ENCODE measurements around the gene TRAF3IP3.
A peak's percentile ranks its signal among the peaks of the same experiment; 100 is the strongest.

The TRAF3IP3 gene

GRCh38 chr1:209738270-209738669 is 17.6 kb upstream of the TRAF3IP3 start:
- no peak for DNase-seq (ENCODE audit: low read depth)

GRCh38 chr1:209741193-209741592 is 14.7 kb upstream of the TRAF3IP3 start:
- no peak for DNase-seq (ENCODE audit: low read depth)

GRCh38 chr1:209741889-209742288 is 14.0 kb upstream of the TRAF3IP3 start:
- no peak for DNase-seq (ENCODE audit: low read depth)

GRCh38 chr1:209742409-209743144 is 13.3 kb upstream of the TRAF3IP3 start:
- DNase-seq (ENCODE audit: low read depth): no peak

- no peak for DNase-seq (ENCODE audit: low read depth)
Measured at GRCh38 chr1:209743145-209743482, 12.7 kb upstream of the TRAF3IP3 start.

- DNase-seq (ENCODE audit: low read depth): no peak
Measured at GRCh38 chr1:209746451-209747165, 9.2 kb upstream of the TRAF3IP3 start.

- DNase-seq (ENCODE audit: low read depth): peak; percentile 76
Measured at GRCh38 chr1:209747580-209748262, 8.1 kb upstream of the TRAF3IP3 start.

GRCh38 chr1:209748620-209749019 is 7.2 kb upstream of the TRAF3IP3 start:
- no peak for DNase-seq (ENCODE audit: low read depth)

- no peak for DNase-seq (ENCODE audit: low read depth)
Measured at GRCh38 chr1:209749205-209749604, 6.6 kb upstream of the TRAF3IP3 start.

- DNase-seq (ENCODE audit: low read depth): no peak
Measured at GRCh38 chr1:209749670-209750323, 6.1 kb upstream of the TRAF3IP3 start.

- DNase-seq (ENCODE audit: low read depth): peak; percentile 23
Measured at GRCh38 chr1:209751627-209752231, 4.1 kb upstream of the TRAF3IP3 start.

- DNase-seq (ENCODE audit: low read depth): no peak
Measured at GRCh38 chr1:209752890-209753289, 3.0 kb upstream of the TRAF3IP3 start.

- no peak for DNase-seq (ENCODE audit: low read depth)
Measured at GRCh38 chr1:209755256-209755655, 597 bp upstream of the TRAF3IP3 start.

- DNase-seq (ENCODE audit: low read depth): peak; percentile 16
Measured at GRCh38 chr1:209756615-209757445, 977 bp downstream of the TRAF3IP3 start.

- no peak for DNase-seq (ENCODE audit: low read depth)
Measured at GRCh38 chr1:209758400-209758799, 2.5 kb downstream of the TRAF3IP3 start.

- no peak for DNase-seq (ENCODE audit: low read depth)
Measured at GRCh38 chr1:209759829-209760359, 4.0 kb downstream of the TRAF3IP3 start.

GRCh38 chr1:209761011-209761635 is 5.3 kb downstream of the TRAF3IP3 start:
- DNase-seq (ENCODE audit: low read depth): no peak

- no peak for DNase-seq (ENCODE audit: low read depth)
Measured at GRCh38 chr1:209766051-209766450, 10.2 kb downstream of the TRAF3IP3 start.

GRCh38 chr1:209767096-209767495 is 11.2 kb downstream of the TRAF3IP3 start:
- no peak for DNase-seq (ENCODE audit: low read depth)

GRCh38 chr1:209767706-209768105 is 11.9 kb downstream of the TRAF3IP3 start:
- DNase-seq (ENCODE audit: low read depth): no peak

Measured in activated T-helper 9 cell treated with anti-CD3 and anti-CD28 coated beads, Interleukin-2, amount 50 U/mL, for 16 hours (primary cell).